DMS79 (cell line): Measurements from ENCODE around the gene SPOCK1.

Source experiments
- DNase-seq: peaks from one replicate; lab custom pipeline; 2025; lab: John Stamatoyannopoulos, UW

The SPOCK1 gene

DNA sequence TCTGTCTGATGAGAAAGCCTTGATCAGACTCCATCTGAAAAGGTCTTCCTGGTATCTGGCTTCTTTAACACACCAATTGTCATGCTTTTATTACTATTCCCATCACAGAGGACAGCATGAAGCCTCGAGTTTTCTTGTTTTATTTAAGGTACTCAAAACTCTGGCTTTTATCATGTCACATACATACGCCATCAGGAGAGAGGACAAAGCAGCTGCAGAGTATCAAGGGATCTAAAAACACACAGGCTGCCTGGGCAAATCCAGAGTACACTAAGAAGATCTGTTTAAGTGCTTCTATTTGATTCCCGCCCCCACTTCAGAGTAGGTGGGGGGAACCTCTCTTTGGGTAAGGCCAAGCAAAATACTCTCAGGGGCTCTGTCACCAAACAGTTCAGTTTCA is 277.2 kb downstream of the SPOCK1 start:
- DNase-seq = no peak

DNA sequence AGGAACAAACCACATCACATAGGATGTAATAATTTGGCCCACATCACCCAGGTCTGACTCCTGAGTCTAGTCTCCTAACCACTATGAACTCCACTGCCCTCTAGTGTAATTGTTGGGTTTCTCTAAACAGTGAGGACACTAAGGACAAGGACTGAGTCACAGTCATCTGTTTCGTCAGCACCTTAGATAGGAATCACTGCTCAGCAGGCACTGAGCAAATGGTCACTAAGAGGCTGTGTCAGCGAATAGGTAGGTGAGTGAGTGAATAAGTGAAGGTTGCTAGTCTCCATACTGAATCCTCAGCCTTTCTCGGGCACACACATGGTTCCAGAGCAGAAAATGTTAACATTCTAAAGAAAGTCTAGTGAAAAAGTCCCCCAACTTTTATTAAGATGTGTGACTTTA is 278.6 kb downstream of the SPOCK1 start:
- no peak for DNase-seq

DNA sequence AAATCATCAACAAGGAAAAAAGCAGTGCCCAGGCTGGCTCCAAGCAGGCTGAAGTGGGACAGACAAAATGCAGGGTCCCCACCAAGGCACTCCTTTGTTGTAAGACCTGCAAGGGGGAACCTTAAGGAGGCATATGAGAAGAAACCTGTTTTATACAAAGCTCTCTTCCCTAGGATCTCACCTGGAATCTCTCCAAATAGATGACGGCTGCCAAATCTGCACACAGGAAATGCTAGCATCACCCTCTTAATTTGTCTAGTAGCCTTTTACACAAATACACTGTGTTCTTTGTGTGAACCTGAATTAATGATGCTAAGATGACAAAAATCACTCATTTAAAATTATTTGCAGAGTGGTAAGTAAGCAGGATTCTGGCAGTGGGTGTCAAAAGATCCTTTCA is 280.2 kb downstream of the SPOCK1 start:
- peak; percentile 21 for DNase-seq

DNA sequence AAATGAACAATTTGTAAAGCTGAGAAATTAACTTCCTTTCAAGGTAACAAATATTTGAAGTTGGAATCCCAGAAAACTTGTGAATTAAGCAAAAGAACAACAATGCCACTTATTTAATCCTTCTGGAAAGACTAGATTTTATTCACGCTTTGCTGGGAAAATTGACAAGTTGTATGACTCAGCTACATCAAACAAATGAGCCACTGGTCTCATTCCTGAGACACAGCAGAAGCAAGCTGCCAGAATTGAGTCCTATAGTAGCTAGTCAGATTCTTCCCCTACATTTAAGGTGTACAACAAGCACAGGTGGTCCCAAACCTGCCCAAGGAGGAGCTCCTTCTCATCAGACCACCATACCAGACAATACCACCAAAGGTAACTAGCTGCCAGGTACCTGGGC is 280.7 kb downstream of the SPOCK1 start:
- no peak for DNase-seq

DNA sequence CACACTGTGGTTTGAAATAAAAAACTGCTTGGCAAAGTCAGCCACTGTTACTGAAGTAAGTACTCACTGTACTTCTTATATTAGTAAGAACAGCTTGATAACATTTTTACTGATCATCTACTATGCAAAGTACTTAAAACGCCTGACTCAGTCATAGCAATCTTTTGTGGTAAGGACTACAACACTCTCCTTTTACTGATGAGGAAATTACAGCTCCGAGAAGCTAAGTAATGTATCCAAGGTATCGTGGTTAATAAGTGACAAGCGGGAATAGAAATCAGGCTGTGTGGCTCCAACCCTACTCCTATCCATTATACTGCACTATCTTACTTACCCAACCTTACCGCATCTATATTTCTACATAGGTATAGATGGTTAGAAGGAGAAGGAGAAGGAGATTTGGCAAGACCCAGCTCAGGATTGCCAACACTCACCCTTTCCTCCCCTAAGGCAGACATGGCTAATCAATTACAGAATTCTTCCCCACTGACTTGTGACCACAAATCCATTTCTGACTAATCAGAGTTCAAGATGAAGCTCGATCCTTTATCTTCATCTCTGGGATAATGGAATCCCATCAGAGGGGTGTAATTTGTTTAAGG is 281.4 kb downstream of the SPOCK1 start:
- no peak for DNase-seq

DNA sequence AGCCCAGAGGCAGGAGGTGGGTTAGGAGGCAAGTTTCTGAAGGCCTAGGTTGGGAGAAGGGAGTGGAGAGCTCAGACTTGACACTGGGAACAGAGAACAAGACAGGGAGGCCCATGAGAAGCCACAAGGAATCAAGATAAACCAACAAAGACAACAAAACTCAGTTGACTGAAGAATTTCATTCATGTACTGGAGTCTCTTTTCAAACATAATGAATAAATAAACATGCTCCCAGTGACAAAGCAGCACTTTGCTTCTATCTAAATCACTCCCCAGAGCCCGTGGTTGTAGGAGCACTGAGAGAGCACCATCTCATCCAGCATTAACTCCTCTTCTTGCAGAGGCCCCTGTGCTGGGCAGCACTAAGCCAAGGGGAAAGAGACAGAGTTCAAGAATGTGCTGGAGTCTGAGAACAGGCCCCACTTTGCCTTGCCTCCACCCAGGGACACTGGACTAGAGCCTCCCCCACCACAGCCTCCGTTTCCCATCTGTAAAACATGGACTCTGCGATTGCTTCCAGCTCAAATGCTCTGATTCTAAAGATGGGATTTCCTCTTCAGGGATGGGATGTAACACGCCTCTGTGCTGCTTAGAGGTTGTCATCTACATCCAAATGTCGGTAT is 282.0 kb downstream of the SPOCK1 start:
- DNase-seq = no peak

DNA sequence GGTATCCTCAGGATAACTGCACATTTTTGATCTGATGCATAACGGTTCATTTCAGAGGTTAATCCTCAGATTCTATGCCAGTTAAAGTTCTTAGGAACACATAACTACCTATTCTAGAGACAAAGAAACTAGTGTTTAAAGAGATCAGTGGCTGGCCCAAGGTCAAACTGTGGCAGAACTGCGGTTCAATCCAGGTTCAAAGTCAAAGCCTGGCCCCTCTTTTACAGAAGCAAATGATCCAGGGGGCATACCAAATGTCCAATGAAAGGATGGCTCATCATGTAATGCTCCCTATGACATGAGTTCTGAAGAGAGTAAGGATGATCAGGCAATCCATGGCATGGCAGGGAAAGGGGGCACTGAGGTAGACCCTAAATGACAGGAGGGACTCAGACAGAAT is 283.3 kb downstream of the SPOCK1 start:
- DNase-seq = no peak

DNA sequence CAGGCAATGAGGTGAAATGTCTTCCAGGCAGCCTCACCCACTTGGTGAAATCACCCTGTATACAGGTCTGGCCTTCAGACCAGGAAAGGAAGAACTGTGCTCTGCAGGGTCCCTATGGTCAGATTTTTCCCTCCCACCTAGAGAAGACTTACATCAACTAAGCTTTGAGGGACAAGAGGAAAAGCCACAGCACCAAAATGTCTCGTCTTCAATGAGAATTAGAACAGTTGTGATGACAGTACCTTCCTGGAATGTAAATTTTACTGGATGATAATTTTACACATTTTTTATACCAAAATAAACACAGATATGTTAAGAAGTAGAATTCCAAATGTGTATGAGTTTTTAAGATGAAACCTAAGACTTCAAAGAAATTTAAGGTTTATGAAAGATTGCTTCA is 283.9 kb downstream of the SPOCK1 start:
- DNase-seq = no peak

DNA sequence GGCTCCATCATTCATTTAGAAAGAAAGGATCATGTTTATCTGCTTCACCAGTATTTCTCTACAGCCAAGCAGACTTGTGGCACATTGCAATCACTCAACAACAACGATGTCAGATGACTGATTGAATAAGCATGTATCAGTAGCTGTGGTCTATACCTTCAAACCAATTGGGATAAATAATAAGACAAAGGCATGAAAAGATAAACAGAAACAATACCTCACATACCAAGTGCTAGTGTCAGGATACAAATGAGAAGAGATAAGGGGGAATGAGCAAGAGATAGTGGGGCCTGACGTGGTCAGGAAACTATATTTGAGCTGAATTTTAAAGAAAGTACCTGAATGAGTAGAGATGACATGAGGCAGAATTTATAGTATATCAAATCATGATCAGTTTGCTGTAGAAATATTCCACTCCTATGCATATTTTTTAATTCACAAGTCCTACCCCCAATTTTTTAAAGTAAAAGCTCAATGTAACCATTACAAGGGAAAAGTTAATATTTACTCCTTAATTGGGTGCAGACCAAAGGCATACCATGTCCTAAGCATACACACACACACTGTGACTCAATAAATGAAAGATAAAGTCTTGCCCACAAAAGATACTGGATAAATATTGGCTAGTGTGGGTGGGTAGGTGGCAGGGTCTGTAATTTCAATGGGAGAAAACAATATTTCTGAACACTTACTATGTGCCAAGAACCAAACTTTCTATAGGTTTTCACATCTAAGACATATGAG is 284.5 kb downstream of the SPOCK1 start:
- DNase-seq = no peak

DNA sequence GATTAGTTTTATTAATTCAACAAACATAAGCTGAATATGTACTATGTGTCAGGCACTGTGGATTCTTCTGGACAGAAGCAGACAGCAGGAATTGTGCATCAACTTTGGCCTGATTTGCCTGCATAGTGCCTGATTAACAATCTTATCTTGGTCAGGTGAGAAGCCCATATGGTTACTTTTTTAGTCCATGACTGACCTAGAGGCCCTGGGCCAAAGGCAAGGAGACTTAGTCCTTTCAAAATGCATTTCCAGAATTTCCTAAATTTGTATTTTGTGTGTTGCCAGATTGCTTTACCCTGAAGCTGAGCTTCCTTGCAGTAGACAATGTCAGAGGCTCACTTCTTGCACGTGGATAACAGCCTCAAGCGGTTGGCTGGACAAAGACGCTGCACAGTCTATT is 286.7 kb downstream of the SPOCK1 start:
- DNase-seq = no peak

DNA sequence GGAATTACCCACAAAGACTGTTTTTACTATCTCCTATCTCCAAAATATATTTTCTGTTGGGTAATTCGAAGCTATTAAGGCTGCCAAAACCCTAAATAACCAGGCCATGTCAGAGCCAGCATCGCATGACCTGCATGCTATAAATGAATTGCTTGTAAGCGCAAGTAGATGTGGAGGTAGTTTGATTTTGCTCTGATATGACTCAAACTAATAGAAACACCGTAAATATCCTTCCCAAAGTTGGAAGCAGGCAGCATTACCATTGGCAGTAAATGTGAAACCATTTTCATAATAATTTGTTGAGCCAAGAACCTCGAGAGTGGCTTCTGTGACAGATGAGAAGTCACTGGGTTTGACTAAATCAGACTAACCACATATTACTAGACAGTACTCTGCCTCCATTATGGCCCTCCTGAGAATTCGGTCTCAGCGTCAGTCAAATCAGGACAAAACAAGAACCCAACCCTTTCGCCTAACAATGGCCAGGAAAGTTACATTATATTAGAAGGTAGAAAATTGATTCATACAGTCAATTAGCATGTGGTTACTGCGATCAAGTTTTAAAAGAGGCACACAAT is 289.8 kb downstream of the SPOCK1 start:
- peak; percentile 78 for DNase-seq

DNA sequence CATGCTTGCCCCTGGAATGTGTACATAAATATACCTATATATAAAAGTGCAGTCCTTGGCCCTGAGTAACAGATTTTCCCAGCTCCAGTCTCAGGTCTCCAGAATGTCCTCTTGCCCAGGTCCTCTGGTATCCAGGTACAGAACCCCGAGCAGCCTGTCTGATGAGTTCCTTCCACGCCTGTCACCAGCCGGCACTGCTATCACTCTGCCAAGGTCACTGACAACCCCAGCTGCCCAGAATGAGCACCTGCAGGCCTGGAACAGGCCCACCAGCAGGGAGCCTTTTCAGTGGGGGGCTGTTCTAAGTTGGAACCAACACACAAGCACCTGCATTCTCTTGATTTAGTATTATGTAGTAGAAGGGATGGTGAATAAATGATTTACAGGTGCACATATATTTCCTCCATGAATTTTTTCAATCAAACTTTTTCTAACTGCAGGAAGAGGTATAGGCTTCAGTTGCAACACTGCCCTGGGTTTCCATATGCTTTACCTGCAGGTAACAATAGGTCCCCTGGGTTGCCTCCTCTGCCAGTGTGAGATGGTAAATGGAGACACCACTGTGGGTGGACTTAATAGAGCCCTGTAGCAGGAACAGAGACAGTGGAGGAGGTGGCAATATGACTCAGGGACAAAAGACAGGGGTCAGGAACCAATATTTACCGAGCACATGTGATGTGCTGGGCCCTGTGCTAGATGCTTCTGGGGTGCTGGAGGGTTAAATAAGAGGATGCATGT is 291.9 kb downstream of the SPOCK1 start:
- no peak for DNase-seq

DNA sequence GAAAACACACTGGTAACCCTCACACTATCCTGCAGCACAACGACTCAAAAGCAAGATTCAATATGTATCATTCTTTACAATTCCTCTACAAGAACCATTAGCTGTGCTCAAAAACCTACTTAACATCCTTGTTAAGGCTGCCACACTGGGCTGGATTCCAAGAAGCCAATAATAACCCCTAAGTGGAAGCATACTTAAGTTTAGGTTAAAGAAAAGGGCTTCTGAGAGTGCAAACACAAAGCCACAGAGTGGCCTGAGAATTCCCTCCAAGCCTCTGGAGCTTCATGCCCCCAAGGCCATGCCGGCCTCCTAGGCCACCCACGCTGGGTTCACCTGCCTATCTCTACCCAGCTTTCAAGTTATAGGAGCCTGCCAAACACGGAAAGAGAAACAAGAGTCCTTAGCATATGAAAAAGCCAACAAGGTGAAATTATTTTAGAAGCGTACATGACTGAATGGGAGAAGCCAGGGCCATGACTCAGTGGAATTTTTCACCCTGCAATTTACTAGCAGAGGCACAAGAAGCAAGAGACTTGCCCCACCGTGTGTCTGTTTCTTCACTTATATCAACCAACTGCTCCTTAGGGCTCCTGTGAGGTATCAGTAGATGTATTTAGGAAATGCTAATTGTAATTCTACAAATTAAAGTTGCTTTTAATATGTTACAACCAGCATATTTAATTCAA is 293.0 kb downstream of the SPOCK1 start:
- peak; percentile 90 for DNase-seq

DNA sequence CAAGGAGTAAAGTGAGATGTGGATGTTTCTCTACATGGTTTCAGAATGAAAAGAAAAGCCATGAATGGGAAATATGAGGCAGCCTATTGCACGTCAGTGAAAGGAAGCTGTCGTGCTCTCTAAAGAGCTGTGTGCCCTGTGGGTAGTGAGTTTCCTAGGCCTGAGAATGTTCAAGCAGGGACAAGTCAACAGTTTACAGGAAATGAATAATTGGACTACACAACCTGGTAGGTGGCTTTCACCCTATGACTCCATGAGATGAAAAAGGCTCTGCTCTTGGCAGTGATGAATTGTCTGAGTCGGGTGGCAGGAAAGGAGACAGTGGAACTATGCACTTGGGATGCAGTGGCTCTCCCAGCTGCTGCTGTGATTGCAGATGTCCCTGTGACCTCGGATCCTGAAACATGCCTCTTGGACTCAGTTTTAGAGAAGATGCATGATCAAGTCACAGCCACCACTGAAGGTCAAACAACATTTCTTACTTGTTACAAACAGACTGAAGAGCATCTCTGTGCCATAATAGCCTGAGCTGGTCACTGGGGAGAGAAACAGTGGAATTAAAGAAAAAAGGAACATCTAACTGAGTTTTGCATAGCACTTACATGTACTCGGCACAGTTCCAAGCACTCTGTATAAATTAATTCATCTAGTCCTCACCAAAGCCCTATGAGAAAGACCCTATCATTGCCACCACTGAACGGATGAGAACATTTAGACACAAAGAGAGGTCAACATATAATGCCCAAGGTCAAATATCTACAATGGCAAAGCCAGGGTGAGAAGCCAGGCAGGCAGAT is 293.7 kb downstream of the SPOCK1 start:
- DNase-seq = peak; percentile 21

DNA sequence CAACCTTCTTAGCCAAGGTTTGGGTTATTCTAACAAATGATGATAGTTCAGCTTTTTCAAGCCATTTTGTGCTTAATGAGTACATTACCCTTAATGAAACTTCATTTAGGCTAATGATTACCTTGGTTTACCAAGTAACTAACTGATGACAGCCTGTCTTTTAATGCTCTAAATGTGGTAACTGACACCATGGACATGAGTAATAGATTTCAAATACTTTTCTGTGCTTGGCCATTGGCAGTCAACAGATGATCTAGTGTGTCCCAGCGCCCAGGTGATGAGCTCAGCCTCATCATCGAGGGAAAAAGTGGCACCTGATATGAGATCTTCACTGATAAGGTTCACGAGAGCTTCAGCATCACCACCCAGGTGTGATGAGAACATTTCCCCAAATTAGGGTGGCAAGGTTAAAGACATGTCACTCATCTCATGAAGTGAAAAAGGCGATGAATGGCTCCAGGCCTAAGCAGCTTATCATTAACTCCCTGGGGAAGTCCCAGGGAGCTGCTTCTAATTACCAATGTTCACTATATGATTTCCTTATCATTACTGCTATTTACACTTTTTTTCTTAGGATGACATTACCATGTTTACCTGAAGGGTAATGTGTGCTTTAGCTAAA is 296.0 kb downstream of the SPOCK1 start:
- DNase-seq = no peak

DNA sequence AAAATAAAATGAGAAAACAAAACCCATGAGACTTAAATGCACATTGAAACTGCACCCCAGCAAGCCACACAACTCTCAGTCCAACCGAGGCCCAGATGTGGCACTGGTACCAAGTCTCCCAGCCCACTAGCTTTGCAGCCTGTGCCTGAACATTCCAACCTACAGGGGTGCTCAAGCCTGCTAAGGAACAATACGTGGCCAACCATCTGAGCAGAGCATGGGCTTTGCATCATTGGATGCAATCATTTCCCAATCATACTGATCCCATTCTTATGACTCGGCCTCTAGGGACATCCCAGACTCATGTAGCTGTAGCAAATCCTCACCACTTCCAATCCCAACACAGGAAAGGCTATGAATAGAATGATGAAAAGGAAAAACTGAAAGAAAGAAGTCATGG is 297.2 kb downstream of the SPOCK1 start:
- DNase-seq = no peak

DNA sequence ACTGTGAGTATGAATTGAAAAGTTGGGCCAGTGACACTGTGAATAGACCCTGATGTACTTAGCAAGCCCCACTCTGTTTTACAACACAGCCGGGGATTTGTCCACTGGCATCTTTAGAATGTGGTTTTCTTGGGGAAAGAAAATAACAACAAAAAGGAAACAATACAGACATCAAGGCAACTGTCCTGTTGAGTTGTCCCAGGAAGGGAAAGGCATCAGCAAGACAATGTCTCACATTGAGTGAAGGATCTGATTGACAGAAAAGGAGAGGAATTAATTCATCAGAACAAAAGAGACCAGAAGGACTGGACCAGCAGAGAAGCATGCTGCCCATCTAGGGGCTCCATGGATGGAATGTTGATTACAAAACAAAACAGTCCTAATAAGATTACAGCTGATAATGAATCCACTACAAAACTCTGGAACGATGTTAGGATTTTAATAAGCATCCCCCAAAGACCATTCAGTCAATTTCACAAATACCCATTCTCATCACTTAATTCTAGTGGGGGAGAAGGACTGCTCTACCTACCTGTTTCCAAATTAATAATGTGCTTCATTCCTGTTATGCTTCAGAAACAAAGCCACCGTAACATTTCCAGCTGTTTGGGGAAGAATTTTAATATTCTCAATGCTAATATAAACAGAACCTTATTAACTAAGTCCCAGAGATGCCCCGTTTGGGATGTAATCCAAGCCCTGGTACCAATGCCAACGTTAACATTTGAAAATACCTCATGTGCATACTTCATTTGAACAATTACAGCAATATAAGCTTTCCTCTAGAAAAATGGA is 298.0 kb downstream of the SPOCK1 start:
- no peak for DNase-seq

DNA sequence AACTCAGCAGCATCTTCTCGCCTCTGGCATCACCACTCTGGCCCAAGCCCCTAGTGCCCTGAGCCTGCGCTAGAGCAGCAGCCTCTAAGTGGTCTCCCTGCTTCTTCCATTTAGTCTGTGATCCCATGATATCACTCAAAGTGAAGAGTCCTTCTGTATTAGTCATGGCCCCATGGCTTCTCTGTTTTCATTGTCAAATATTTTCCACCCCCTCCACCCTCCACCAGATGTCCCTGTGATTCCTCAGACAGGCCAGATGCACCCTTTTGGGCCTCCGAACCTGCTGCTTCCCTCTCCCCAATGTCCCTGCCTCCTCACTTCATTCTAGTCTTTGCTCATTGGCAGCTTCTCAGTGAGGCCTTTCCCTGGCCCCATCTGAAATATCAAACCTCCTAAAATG is 299.2 kb downstream of the SPOCK1 start:
- DNase-seq = no peak

DNA sequence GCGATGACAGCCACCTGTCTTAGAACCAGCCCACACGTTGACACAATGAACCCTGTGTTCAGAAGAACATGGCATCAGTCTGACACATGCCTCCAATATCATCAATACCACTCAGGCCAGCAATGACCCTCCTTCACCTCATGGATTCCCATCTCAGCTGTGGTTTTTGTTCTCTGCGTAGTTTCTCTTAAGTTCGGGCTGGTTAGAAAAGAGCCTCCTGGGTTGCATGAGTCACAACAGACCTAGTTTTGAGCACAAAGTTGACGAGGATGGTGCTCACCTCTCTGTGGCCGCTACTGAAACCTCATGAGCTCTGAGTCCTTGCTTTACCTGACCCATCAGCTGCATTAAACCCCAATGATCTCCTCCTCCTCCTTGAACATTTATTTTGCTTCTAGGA is 299.9 kb downstream of the SPOCK1 start:
- no peak for DNase-seq

DNA sequence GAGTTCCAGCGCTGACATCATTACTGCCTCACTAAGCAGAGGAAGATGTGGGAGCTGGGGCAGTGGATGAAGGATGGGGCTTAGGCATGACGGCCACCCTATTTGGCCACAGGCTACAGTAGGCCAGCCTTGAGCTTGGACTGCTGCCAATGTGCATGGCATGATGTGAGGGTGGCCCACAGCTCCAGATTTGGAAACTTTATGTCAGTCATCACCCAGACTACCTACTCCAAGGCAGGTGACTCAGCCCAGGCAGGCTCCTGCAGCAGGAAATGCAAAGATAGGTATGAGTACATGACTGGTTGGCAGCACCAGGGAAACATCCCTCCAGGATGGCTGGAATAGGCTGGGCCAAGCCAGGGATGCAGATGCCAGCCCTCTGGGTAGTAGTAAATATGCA is 303.6 kb downstream of the SPOCK1 start:
- DNase-seq = no peak
